CD14-positive monocyte (primary cell): Measurements from ENCODE around the gene RBM42. TPM values are rescaled to one million over a fixed set of nuclear protein-coding genes. Genes with fewer than 3 reads are reported as not detected.
A peak's percentile ranks its signal among the peaks of the same experiment; 100 is the strongest.

Experiments
- DNase-seq, 3 donors: peaks; one replicate each; pipeline ENCODE4 v3.0.0-alpha.2; 2011 to 2022
- H2AFZ ChIP-seq: 2 replicates; pipeline ENCODE4 v1.6.0; 2012; ENCODE audit warnings: mild to moderate bottlenecking, low read depth, low read length, inconsistent platforms; ENCODE audit not compliant: insufficient read depth, poor library complexity, severe bottlenecking
- H3K27ac ChIP-seq, 2 donors: 1 replicate in 1 of 2; 2 replicates in 1 of 2; pipeline ENCODE4 v1.5.1; 2012 to 2013; ENCODE audit warnings: low read length in 2 of 2, control low read depth in 1 of 2, inconsistent platforms in 1 of 2, low read depth in 1 of 2, mild to moderate bottlenecking in 1 of 2
- H3K27me3 ChIP-seq, 2 donors: one replicate each; pipeline versions ENCODE4 v1.6.0 to v1.6.1; 2011 to 2013; ENCODE audit warnings: low read length in 2 of 2; ENCODE audit not compliant: control insufficient read depth in 2 of 2, insufficient read depth in 2 of 2
- H3K36me3 ChIP-seq, 2 donors: replicated peaks in 1 of 2; 1 replicate in 1 of 2; 2 replicates in 1 of 2; pipeline versions ENCODE4 v1.5.1 to v1.6.1; 2012 to 2013; ENCODE audit warnings: low read length in 2 of 2, control low read depth in 1 of 2, inconsistent platforms in 1 of 2, mild to moderate bottlenecking in 1 of 2; ENCODE audit not compliant: insufficient read depth in 2 of 2, control insufficient read depth in 1 of 2
- H3K4me1 ChIP-seq, 2 donors: 1 replicate in 1 of 2; 2 replicates in 1 of 2; pipeline versions ENCODE4 v1.5.1 to v1.6.1; 2012 to 2013; ENCODE audit warnings: low read length in 2 of 2, control low read depth in 1 of 2, inconsistent platforms in 1 of 2, mild to moderate bottlenecking in 1 of 2, moderate library complexity in 1 of 2; ENCODE audit not compliant: insufficient read depth in 2 of 2, control insufficient read depth in 1 of 2
- H3K4me2 ChIP-seq: replicated peaks from 2 replicates; pipeline ENCODE3; 2012; ENCODE audit warnings: low read length, moderate library complexity, mild to moderate bottlenecking; ENCODE audit not compliant: poor library complexity, severe bottlenecking; ENCODE audit errors: extremely low read depth
- H3K4me3 ChIP-seq, 3 experiments: fragments of 200-600 bp in 1 of 3; sonication (generic) in 1 of 3; replicated peaks in 1 of 3; 1 replicate in 2 of 3; 2 replicates in 1 of 3; pipeline ENCODE4 v1.5.1; 2011 to 2013; ENCODE audit warnings: low read length in 3 of 3, mild to moderate bottlenecking in 3 of 3, control low read depth in 2 of 3, low read depth in 2 of 3, inconsistent platforms in 1 of 3, moderate library complexity in 1 of 3
- H3K79me2 ChIP-seq: 2 replicates; pipeline ENCODE4 v1.6.0; 2012; ENCODE audit warnings: mild to moderate bottlenecking, control low read depth, inconsistent platforms, low read length, moderate library complexity; ENCODE audit not compliant: insufficient read depth
- H3K9ac ChIP-seq: 2 replicates; pipeline ENCODE4 v1.6.0; 2017; ENCODE audit warnings: low read length, mild to moderate bottlenecking; ENCODE audit not compliant: insufficient read depth, poor library complexity, severe bottlenecking
- H3K9me3 ChIP-seq, 2 donors: replicated peaks in 1 of 2; 1 replicate in 1 of 2; 2 replicates in 1 of 2; pipeline versions ENCODE4 v1.5.1 to v1.6.1; 2012 to 2013; ENCODE audit warnings: low read length in 2 of 2, control low read depth in 1 of 2; ENCODE audit not compliant: control insufficient read depth in 1 of 2, insufficient read depth in 1 of 2
- H4K20me1 ChIP-seq: 2 replicates; pipeline ENCODE4 v1.6.0; 2012; ENCODE audit warnings: mild to moderate bottlenecking, low read length, control low read depth, moderate library complexity; ENCODE audit not compliant: insufficient read depth
- H3K27ac Mint-ChIP-seq, 7 donors: one replicate each; pipeline ENCODE4 v1.8.0; 2020; ENCODE audit warnings: mild to moderate bottlenecking in 7 of 7, mixed read lengths in 7 of 7, moderate library complexity in 6 of 7, inconsistent platforms in 2 of 7
- H3K27me3 Mint-ChIP-seq, 3 donors: one replicate each; pipeline ENCODE4 v1.8.0; 2021 to 2022; ENCODE audit warnings: low read depth in 3 of 3, mild to moderate bottlenecking in 3 of 3, mixed read lengths in 3 of 3, moderate library complexity in 3 of 3, inconsistent platforms in 1 of 3
- H3K36me3 Mint-ChIP-seq, 2 donors: one replicate each; pipeline ENCODE4 v1.8.0; 2020; ENCODE audit warnings: mixed read lengths in 2 of 2, inconsistent platforms in 1 of 2, mild to moderate bottlenecking in 1 of 2
- H3K4me1 Mint-ChIP-seq: one replicate; pipeline ENCODE4 v1.8.0; 2020; ENCODE audit warnings: mild to moderate bottlenecking, mixed read lengths
- H3K4me3 Mint-ChIP-seq, 2 donors: one replicate each; pipeline ENCODE4 v1.8.0; 2020; ENCODE audit warnings: mild to moderate bottlenecking in 2 of 2, mixed read lengths in 2 of 2, moderate library complexity in 1 of 2
- H3K9me3 Mint-ChIP-seq, 7 donors: one replicate each; pipeline ENCODE4 v1.8.0; 2020 to 2022; ENCODE audit warnings: mixed read lengths in 7 of 7, mild to moderate bottlenecking in 6 of 7, moderate library complexity in 6 of 7, inconsistent platforms in 2 of 7
- CTCF ChIP-seq: fragments of 200-600 bp; IDR thresholded peaks from one replicate; pipeline ENCODE4 v1.8.0; 2022; ENCODE audit warnings: antibody characterized with exemption, mild to moderate bottlenecking
- WGBS: methylation state at CpG from one replicate; pipeline ENCODE4 v1.1.5; 2013; ENCODE audit warnings: missing lambda C conversion rate; ENCODE audit not compliant: insufficient coverage; 5-methylcytosine and 5-hydroxymethylcytosine counted together
- intact Hi-C, 2 donors: fragments of 100-400 bp; cut with micrococcal nuclease; formaldehyde crosslinking; loops; one replicate each; pipeline versions ENCODE4 v1.15.0 to v1.15.1; 2023
- polyA plus RNA-seq, 3 donors: library from polyadenylated mRNA; depleted of rRNA in 1 of 3; unstranded in 2 of 3; stranded (reverse) in 1 of 3; fragments of 300-500 nt in 2 of 3; fragments of >200 nt in 1 of 3; fragmentation: Illumina TruSeq in 2 of 3; gene quantifications; 1 replicate in 2 of 3; 2 replicates in 1 of 3; pipeline ENCODE4 v1.2.3, GENCODE V29; 2012 to 2021

RBM42 gene
- polyA plus RNA-seq, 3 donors: 29.5 to 53.3 (median 50.3) TPM

- Histone ChIP-seq H3K4me2 (no peak overlapping the region), H2AFZ (no peak overlapping the region), H3K27ac (no peak overlapping the region), H3K4me3 (no peak overlapping the region), H4K20me1 (no peaks in the 10 kb centered on the region), H3K9ac (no peak overlapping the region), H3K27me3 (peaks cover 0 to 2% of the 10 kb centered on the region in 2 donors), H3K4me1 (peaks cover 25 to 27% of the 10 kb centered on the region in 2 donors), H3K9me3 (no peaks in the 10 kb centered on the region), H3K36me3 (peaks cover 25 to 42% of the 10 kb centered on the region in 2 donors), H3K79me2 (no peaks in the 10 kb centered on the region)
- no peak overlapping the region for H3K4me3 Mint-ChIP-seq
- peaks cover 8 to 14% (median 13%) of the 10 kb centered on the region in 3 donors for H3K27me3 Mint-ChIP-seq
- WGBS: 80% methylated on average over 6 of the region's 6 CpGs
- intact Hi-C loops: no loop called here
- H3K9me3 Mint-ChIP-seq: no peaks in the 10 kb centered on the region
- no peak overlapping the region for H3K27ac Mint-ChIP-seq
- TF ChIP-seq CTCF: no peak
- H3K36me3 Mint-ChIP-seq: peaks cover 33 to 42% of the 10 kb centered on the region in 2 donors
- H3K4me1 Mint-ChIP-seq: peaks cover 11% of the 10 kb centered on the region
- no peak for DNase-seq
Measured at GRCh38 chr19:35639321-35639639, 10.4 kb downstream of the RBM42 start.

DNA sequence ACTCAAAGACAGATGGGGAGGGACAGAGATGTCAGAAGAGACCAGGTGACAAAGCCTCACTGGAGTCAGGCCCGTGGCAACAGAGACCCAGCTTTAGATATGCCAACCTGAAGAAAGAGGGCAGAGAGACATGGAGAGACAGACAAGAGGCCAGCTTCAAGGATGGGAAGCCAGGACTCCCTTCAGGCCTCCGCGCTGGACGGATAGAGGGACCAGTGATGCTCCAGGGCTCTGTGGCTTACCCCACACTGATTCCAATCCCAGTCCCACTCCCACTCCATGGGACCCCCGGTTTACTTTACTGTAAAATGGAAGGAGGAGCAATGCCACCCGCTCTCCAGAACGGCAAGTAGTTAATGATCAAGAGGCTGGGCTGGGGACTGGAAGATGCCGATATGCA lies 11.0 kb downstream of the RBM42 start:
- Mint-ChIP-seq H3K4me1 (peaks cover 16% of the 10 kb centered on the region), H3K36me3 (peaks cover 29 to 36% of the 10 kb centered on the region in 2 donors), H3K27ac (peak overlapping the region in 2 of 7 donors; percentile 34 to 59), H3K27me3 (peaks cover 8 to 14% (median 13%) of the 10 kb centered on the region in 3 donors), H3K4me3 (no peak overlapping the region), H3K9me3 (no peaks in the 10 kb centered on the region)
- H3K4me2 ChIP-seq: no peak overlapping the region
- no peaks in the 10 kb centered on the region for H3K79me2 ChIP-seq
- no peaks in the 10 kb centered on the region for H3K9me3 ChIP-seq
- intact Hi-C loops: loop anchor here in 1 of 2 donors (10.0 kb wide), 1 partner anchor 105 kb away; the partner anchor contains the start of genes IGFLR1, LIN37, PSENEN and U2AF1L4
- H3K27ac ChIP-seq: no peak overlapping the region
- H2AFZ ChIP-seq: no peak overlapping the region
- peaks cover 29 to 33% of the 10 kb centered on the region in 2 donors for H3K4me1 ChIP-seq
- peaks cover 0 to 2% of the 10 kb centered on the region in 2 donors for H3K27me3 ChIP-seq
- H4K20me1 ChIP-seq: no peaks in the 10 kb centered on the region
- no peak for DNase-seq
- 85% methylated on average over 2 of the region's 8 CpGs for WGBS
- no peak overlapping the region for H3K4me3 ChIP-seq
- no peak overlapping the region for H3K9ac ChIP-seq
- peaks cover 23 to 36% of the 10 kb centered on the region in 2 donors for H3K36me3 ChIP-seq
- TF ChIP-seq CTCF: no peak
